GM12878 (cell line): ENCODE measurements around the gene PCBD1. TPM values are rescaled to one million over a fixed set of nuclear protein-coding genes. Genes with fewer than 3 reads are reported as not detected.

ENCODE experiments used
- ATAC-seq: fragments of 200-7000 bp; cut with Tn5 transposase; 3 replicates; pipeline ENCODE4 v1.9.1; 2020; ENCODE audit warnings: mild to moderate bottlenecking, moderate library complexity
- BruUV-seq: library from RNA; stranded (reverse); fragments of 400-500 nt; replicated peaks from 2 replicates; lab custom pipeline; 2021; lab: Mats Ljungman, UMichigan
- CTCF ChIA-PET: fragments of 300-600 bp; sonication (Branson Sonifier 250); formaldehyde crosslinking; extraction: SDS; loops from one replicate; lab custom pipeline; 2021; ENCODE audit warnings: inconsistent platforms; lab: Yijun Ruan, JAX
- POLR2A ChIA-PET: fragments of 350-600 bp; formaldehyde crosslinking; extraction: SDS; loops from one replicate; lab custom pipeline; 2021; ENCODE audit warnings: inconsistent platforms; lab: Charles Lee
- RAD21 ChIA-PET: fragments of 300-600 bp; sonication (Branson Sonifier 250); formaldehyde crosslinking; loops from one replicate; lab custom pipeline; 2023; ENCODE audit warnings: antibody characterized with exemption; ENCODE audit not compliant: unreplicated experiment; lab: Charles Lee
- SMC1A ChIA-PET: fragments of 300-600 bp; sonication (Branson Sonifier 250); formaldehyde crosslinking; loops from one replicate; lab custom pipeline; 2023; ENCODE audit not compliant: unreplicated experiment, uncharacterized antibody; lab: Charles Lee
- DNase-seq: peaks from one replicate; pipeline ENCODE4 v3.0.0-alpha.2; 2011; ENCODE audit warnings: low read depth, low spot score
- FAIRE-seq: peaks from 3 replicates; lab custom pipeline; 2011; peaks lifted over from hg19 to GRCh38; lab: Jason Lieb, UNC
- H2AFZ ChIP-seq: 2 replicates; pipeline ENCODE4 v1.6.0; 2011; ENCODE audit warnings: low read depth, low read length, control low read depth; ENCODE audit not compliant: control insufficient read depth
- H3K27ac ChIP-seq: 2 replicates; pipeline ENCODE4 v1.5.1; 2011; ENCODE audit warnings: control low read depth; ENCODE audit not compliant: control insufficient read depth, insufficient read depth
- H3K27me3 ChIP-seq, 2 experiments: replicated peaks in 1 of 2; 2 replicates each; pipeline versions ENCODE4 v1.6.0 to v1.6.1; 2011; ENCODE audit warnings: low read length in 1 of 2; ENCODE audit not compliant: control insufficient read depth in 2 of 2, insufficient read depth in 2 of 2
- H3K36me3 ChIP-seq, 2 experiments: 2 replicates each; pipeline ENCODE4 v1.5.1; 2011; ENCODE audit warnings: low read length in 1 of 2; ENCODE audit not compliant: control insufficient read depth in 2 of 2, insufficient read depth in 2 of 2
- H3K4me1 ChIP-seq: 2 replicates; pipeline ENCODE4 v1.6.1; 2011; ENCODE audit warnings: mild to moderate bottlenecking, low read length, moderate library complexity, mixed read lengths; ENCODE audit not compliant: control insufficient read depth, insufficient read depth
- H3K4me2 ChIP-seq: 2 replicates; pipeline ENCODE4 v1.6.0; 2011; ENCODE audit warnings: control low read depth; ENCODE audit not compliant: control insufficient read depth, insufficient read depth
- H3K4me3 ChIP-seq: fragments of 200-600 bp; sonication (generic); 2 replicates; pipeline ENCODE4 v1.5.1; 2016
- H3K79me2 ChIP-seq: 2 replicates; pipeline ENCODE4 v1.6.0; 2011; ENCODE audit warnings: low read length; ENCODE audit not compliant: control insufficient read depth, insufficient read depth
- H3K9ac ChIP-seq: 2 replicates; pipeline ENCODE4 v1.8.0; 2011; ENCODE audit warnings: low read length, control low read depth, mixed read lengths; ENCODE audit not compliant: control insufficient read depth, insufficient read depth
- H3K9me3 ChIP-seq: replicated peaks from 3 replicates; pipeline ENCODE4 v1.5.1; 2011; ENCODE audit warnings: mild to moderate bottlenecking, low read length; ENCODE audit not compliant: control insufficient read depth, insufficient read depth
- H4K20me1 ChIP-seq: 2 replicates; pipeline ENCODE4 v1.6.0; 2011; ENCODE audit not compliant: control insufficient read depth, insufficient read depth
- HDAC2 ChIP-seq: fragments of 200-600 bp; sonication (generic); IDR thresholded peaks from 2 replicates; pipeline ENCODE4 v1.6.1; 2017
- JUNB ChIP-seq: IDR thresholded peaks from 2 replicates; pipeline ENCODE4 v1.6.1; 2016; ENCODE audit warnings: antibody characterized with exemption, mild to moderate bottlenecking
- JUND ChIP-seq: IDR thresholded peaks from 2 replicates; pipeline ENCODE4 v1.6.1; 2012; ENCODE audit warnings: low read depth, mild to moderate bottlenecking, low read length, improper control_type of control experiment, moderate library complexity
- MLLT1 ChIP-seq: fragments of 450-650 bp; IDR thresholded peaks from 2 replicates; pipeline ENCODE4 v1.6.1; 2016; ENCODE audit warnings: mild to moderate bottlenecking
- NBN ChIP-seq: fragments of 450-650 bp; IDR thresholded peaks from 2 replicates; pipeline ENCODE4 v1.6.1; 2016
- NFXL1 ChIP-seq: fragments of 450-650 bp; IDR thresholded peaks from 2 replicates; pipeline ENCODE4 v1.6.1; 2017; ENCODE audit warnings: antibody characterized with exemption, mild to moderate bottlenecking, borderline replicate concordance
- NR2C2 ChIP-seq: IDR thresholded peaks from 2 replicates; pipeline ENCODE4 v1.6.1; 2011; ENCODE audit warnings: borderline replicate concordance, low read depth; ENCODE audit not compliant: control insufficient read depth, insufficient read length
- NRF1 ChIP-seq: conservative IDR thresholded peaks from 2 replicates; pipeline ENCODE4 v1.6.1; 2011; ENCODE audit warnings: mild to moderate bottlenecking, low read depth, low read length, improper control_type of control experiment
- POLR2AphosphoS5 ChIP-seq: IDR thresholded peaks from 2 replicates; pipeline ENCODE4 v1.6.1; 2011; ENCODE audit warnings: mild to moderate bottlenecking, low read length, inconsistent platforms
- SMAD1 ChIP-seq: fragments of 450-650 bp; IDR thresholded peaks from 2 replicates; pipeline ENCODE4 v1.6.1; 2018; ENCODE audit warnings: mild to moderate bottlenecking, low read depth; ENCODE audit not compliant: partially characterized antibody
- SREBF1 ChIP-seq: IDR thresholded peaks from 2 replicates; pipeline ENCODE4 v1.6.1; 2012; ENCODE audit warnings: mild to moderate bottlenecking, low read length
- SUPT20H ChIP-seq: IDR thresholded peaks from 2 replicates; pipeline ENCODE4 v1.6.1; 2011; ENCODE audit warnings: low read depth, mild to moderate bottlenecking, low read length, moderate library complexity, borderline replicate concordance; ENCODE audit not compliant: control insufficient read depth
- USF1 ChIP-seq: IDR thresholded peaks from 2 replicates; pipeline ENCODE4 v1.6.1; 2011; ENCODE audit warnings: borderline replicate concordance, low read depth, mild to moderate bottlenecking, moderate library complexity, mixed read lengths, low read length; ENCODE audit not compliant: insufficient read depth; ENCODE audit errors: extremely low read length
- ZBED1 ChIP-seq: IDR thresholded peaks from 2 replicates; pipeline ENCODE4 v1.6.1; 2016; ENCODE audit warnings: borderline replicate concordance
- WGBS: methylation state at CpG from one replicate; pipeline ENCODE4 v1.1.6; 2016; ENCODE audit warnings: low lambda C conversion rate; ENCODE audit not compliant: insufficient replicate concordance, insufficient coverage; ENCODE audit errors: missing lambda C conversion rate; 5-methylcytosine and 5-hydroxymethylcytosine counted together
- in situ Hi-C: fragments of 300-500 bp; cut with MboI; formaldehyde crosslinking; loops from 9 replicates; pipeline ENCODE4 v1.14.3; 2018; ENCODE audit warnings: mixed read lengths
- intact Hi-C: fragments of 100-400 bp; cut with micrococcal nuclease; formaldehyde crosslinking; loops from one replicate; pipeline ENCODE4 v1.14.2; 2022; ENCODE audit not compliant: unreplicated experiment
- polyA plus RNA-seq, 11 experiments: library from polyadenylated mRNA; depleted of rRNA in 4 of 11; unstranded in 6 of 11; stranded (reverse) in 5 of 11; fragments of >200 nt; fragmentation: Nextera tagmentation in 4 of 11; fragmentation: Illumina TruSeq in 1 of 11; extraction: Ambion mirVana in 4 of 11; extraction: Trizol in 1 of 11; gene quantifications; 1 replicate in 1 of 11; 2 replicates in 10 of 11; pipeline versions ENCODE4 v1.2.1 to v1.2.3, GENCODE V29; 2011 to 2016; ENCODE audit warnings: inconsistent platforms in 2 of 11, missing spikeins in 2 of 11, low read depth in 1 of 11
- total RNA-seq, 4 experiments: library from RNA; depleted of rRNA in 3 of 4; stranded (reverse); fragments of >200 nt in 3 of 4; fragmentation: Illumina TruSeq in 1 of 4; extraction: Trizol in 1 of 4; gene quantifications; 2 replicates each; pipeline versions ENCODE4 v1.2.1 to v1.2.3, GENCODE V29; 2013 to 2021
- TF ChIP-seq, protein P1 (sequence below): fragments of 450-650 bp; IDR thresholded peaks from 2 replicates; pipeline ENCODE4 v1.6.1; 2014; ENCODE audit warnings: mild to moderate bottlenecking
- TF ChIP-seq, protein P2 (sequence below): fragments of 450-650 bp; IDR thresholded peaks from 2 replicates; pipeline ENCODE4 v1.6.1; 2016; ENCODE audit warnings: mild to moderate bottlenecking, moderate library complexity, borderline replicate concordance

The PCBD1 gene
- total and polyA plus RNA-seq, 10 of the 15 experiments (the other 5 are each of a cell fraction or from before 2014, with no cell fraction given): 5.6 to 66.8 (median 34.2) TPM

DNA sequence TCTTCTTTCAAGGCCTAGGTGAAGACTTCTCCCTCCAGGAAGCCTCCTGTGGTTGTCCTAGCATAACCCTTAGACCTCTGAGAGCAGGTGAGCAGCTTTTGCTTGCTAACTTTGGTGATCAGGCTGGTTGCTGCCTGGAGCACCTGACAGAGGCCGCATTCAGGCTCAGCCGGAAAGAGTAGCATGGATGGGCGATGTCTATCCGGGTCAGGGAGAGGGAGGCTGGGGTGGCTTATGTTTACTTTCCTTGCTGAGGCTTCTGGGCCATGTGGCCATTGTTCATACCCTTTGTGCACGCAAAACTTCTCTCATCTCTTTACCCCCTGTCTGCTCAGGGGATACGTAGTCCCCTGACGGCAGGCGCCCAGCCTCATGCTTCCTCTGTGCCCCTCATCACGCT, 27.4 kb upstream of the PCBD1 start:
- 54% methylated on average over 9 of the region's 9 CpGs for WGBS
- ChIA-PET SMC1A (no interaction called here), CTCF (no interaction called here), RAD21 (no interaction called here), POLR2A (no interaction called here)
- in situ Hi-C loops (no loop called here), intact Hi-C loops (no loop called here)
- no peak overlapping the region for H3K9ac ChIP-seq
- DNase-seq: no peak
- no peak for FAIRE-seq
- no peaks in the 10 kb centered on the region for H3K36me3 ChIP-seq
- no peaks in the 10 kb centered on the region for H3K79me2 ChIP-seq
- no TSS peak for BruUV-seq
- H3K9me3 ChIP-seq: no peaks in the 10 kb centered on the region
- no peak overlapping the region for H3K27ac ChIP-seq
- H3K4me3 ChIP-seq: no peak overlapping the region
- H2AFZ ChIP-seq: no peak overlapping the region
- H3K4me2 ChIP-seq: no peak overlapping the region
- TF ChIP-seq, protein P1, sequence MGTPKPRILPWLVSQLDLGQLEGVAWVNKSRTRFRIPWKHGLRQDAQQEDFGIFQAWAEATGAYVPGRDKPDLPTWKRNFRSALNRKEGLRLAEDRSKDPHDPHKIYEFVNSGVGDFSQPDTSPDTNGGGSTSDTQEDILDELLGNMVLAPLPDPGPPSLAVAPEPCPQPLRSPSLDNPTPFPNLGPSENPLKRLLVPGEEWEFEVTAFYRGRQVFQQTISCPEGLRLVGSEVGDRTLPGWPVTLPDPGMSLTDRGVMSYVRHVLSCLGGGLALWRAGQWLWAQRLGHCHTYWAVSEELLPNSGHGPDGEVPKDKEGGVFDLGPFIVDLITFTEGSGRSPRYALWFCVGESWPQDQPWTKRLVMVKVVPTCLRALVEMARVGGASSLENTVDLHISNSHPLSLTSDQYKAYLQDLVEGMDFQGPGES: no peak
- TF ChIP-seq SUPT20H (no peak), HDAC2 (no peak), MLLT1 (no peak), SMAD1 (no peak), JUND (no peak), NRF1 (no peak), USF1 (no peak), ZBED1 (no peak), JUNB (no peak), NFXL1 (no peak), POLR2AphosphoS5 (no peak), SREBF1 (no peak), NBN (no peak), NR2C2 (no peak)
- TF ChIP-seq, protein P2, sequence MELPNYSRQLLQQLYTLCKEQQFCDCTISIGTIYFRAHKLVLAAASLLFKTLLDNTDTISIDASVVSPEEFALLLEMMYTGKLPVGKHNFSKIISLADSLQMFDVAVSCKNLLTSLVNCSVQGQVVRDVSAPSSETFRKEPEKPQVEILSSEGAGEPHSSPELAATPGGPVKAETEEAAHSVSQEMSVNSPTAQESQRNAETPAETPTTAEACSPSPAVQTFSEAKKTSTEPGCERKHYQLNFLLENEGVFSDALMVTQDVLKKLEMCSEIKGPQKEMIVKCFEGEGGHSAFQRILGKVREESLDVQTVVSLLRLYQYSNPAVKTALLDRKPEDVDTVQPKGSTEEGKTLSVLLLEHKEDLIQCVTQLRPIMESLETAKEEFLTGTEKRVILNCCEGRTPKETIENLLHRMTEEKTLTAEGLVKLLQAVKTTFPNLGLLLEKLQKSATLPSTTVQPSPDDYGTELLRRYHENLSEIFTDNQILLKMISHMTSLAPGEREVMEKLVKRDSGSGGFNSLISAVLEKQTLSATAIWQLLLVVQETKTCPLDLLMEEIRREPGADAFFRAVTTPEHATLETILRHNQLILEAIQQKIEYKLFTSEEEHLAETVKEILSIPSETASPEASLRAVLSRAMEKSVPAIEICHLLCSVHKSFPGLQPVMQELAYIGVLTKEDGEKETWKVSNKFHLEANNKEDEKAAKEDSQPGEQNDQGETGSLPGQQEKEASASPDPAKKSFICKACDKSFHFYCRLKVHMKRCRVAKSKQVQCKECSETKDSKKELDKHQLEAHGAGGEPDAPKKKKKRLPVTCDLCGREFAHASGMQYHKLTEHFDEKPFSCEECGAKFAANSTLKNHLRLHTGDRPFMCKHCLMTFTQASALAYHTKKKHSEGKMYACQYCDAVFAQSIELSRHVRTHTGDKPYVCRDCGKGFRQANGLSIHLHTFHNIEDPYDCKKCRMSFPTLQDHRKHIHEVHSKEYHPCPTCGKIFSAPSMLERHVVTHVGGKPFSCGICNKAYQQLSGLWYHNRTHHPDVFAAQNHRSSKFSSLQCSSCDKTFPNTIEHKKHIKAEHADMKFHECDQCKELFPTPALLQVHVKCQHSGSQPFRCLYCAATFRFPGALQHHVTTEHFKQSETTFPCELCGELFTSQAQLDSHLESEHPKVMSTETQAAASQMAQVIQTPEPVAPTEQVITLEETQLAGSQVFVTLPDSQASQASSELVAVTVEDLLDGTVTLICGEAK: no peak
- H3K4me1 ChIP-seq: no peaks in the 10 kb centered on the region
- H3K27me3 ChIP-seq: peaks cover 0 to 3% of the 10 kb centered on the region in 2 experiments; a peak in 2 of 4 replicates
- H4K20me1 ChIP-seq: no peaks in the 10 kb centered on the region
- no peak for ATAC-seq
